HepG2 (cell line): ENCODE measurements around the gene THRAP3. TPM values are rescaled to one million over a fixed set of nuclear protein-coding genes. Genes with fewer than 3 reads are reported as not detected.
A peak's percentile ranks its signal among the peaks of the same experiment; 100 is the strongest.

Experiments
- BCL3 ChIP-seq: sonication (generic); formaldehyde crosslinking; IDR thresholded peaks from 2 replicates; pipeline ENCODE4 v1.5.1; 2020; ENCODE audit warnings: mild to moderate bottlenecking, missing genetic modification reagents, moderate library complexity
- DR1 ChIP-seq: sonication (generic); formaldehyde crosslinking; IDR thresholded peaks from 2 replicates; pipeline ENCODE4 v1.8.0; 2021; ENCODE audit warnings: mild to moderate bottlenecking, missing genetic modification reagents, inconsistent platforms
- HINFP ChIP-seq: sonication (generic); formaldehyde crosslinking; IDR thresholded peaks from 2 replicates; pipeline ENCODE4 v1.4.0; 2020; ENCODE audit warnings: low read depth, mild to moderate bottlenecking, missing genetic modification reagents
- HNRNPLL ChIP-seq: fragments of 200-400 bp; formaldehyde crosslinking; IDR thresholded peaks from 2 replicates; pipeline ENCODE4 v1.6.1; 2017; ENCODE audit warnings: mild to moderate bottlenecking, low read depth, low read length; ENCODE audit not compliant: poor library complexity, severe bottlenecking
- ISL2 ChIP-seq: sonication (generic); formaldehyde crosslinking; IDR thresholded peaks from 2 replicates; pipeline ENCODE4 v1.5.0; 2020; ENCODE audit warnings: missing genetic modification reagents
- JUNB ChIP-seq: sonication (generic); formaldehyde crosslinking; IDR thresholded peaks from 2 replicates; pipeline ENCODE4 v1.8.0; 2022; ENCODE audit warnings: missing genetic modification reagents, mild to moderate bottlenecking, borderline replicate concordance
- KDM5B ChIP-seq: sonication (generic); formaldehyde crosslinking; IDR thresholded peaks from 2 replicates; pipeline ENCODE4 v1.4.0; 2020; ENCODE audit warnings: missing genetic modification reagents, mild to moderate bottlenecking, borderline replicate concordance
- KLF11 ChIP-seq: IDR thresholded peaks from 2 replicates; pipeline ENCODE4 v1.6.1; 2016; ENCODE audit warnings: missing compliant biosample characterization
- MXI1 ChIP-seq: IDR thresholded peaks from 3 replicates; pipeline ENCODE4 v1.6.1; 2012; ENCODE audit warnings: low read depth, low read length, inconsistent platforms, borderline replicate concordance
- NR2F1 ChIP-seq, 2 experiments: fragments of 450-650 bp in 1 of 2; formaldehyde crosslinking in 1 of 2; IDR thresholded peaks; 2 replicates each; pipeline versions ENCODE4 v1.5.0 to v1.6.1; 2016 to 2020; ENCODE audit warnings: mild to moderate bottlenecking in 1 of 2, missing compliant biosample characterization in 1 of 2, missing genetic modification reagents in 1 of 2, moderate library complexity in 1 of 2
- POGK ChIP-seq: sonication (generic); formaldehyde crosslinking; conservative IDR thresholded peaks from 2 replicates; pipeline ENCODE4 v1.8.0; 2022; ENCODE audit warnings: mild to moderate bottlenecking, moderate library complexity, missing genetic modification reagents
- RNF2 ChIP-seq: fragments of 450-650 bp; conservative IDR thresholded peaks from 2 replicates; pipeline ENCODE4 v1.6.1; 2016; ENCODE audit warnings: low read depth
- SALL1 ChIP-seq: sonication (generic); formaldehyde crosslinking; IDR thresholded peaks from 2 replicates; pipeline ENCODE4 v1.8.0; 2022; ENCODE audit warnings: mild to moderate bottlenecking, missing genetic modification reagents
- SIX1 ChIP-seq: sonication (generic); formaldehyde crosslinking; IDR thresholded peaks from 2 replicates; pipeline ENCODE4 v1.4.0; 2020; ENCODE audit warnings: missing genetic modification reagents, borderline replicate concordance
- SMAD9 ChIP-seq: sonication (generic); formaldehyde crosslinking; IDR thresholded peaks from 2 replicates; pipeline ENCODE4 v1.5.1; 2020; ENCODE audit warnings: mild to moderate bottlenecking, missing genetic modification reagents
- TMF1 ChIP-seq: sonication (generic); formaldehyde crosslinking; IDR thresholded peaks from 2 replicates; pipeline ENCODE4 v1.8.1; 2022; ENCODE audit warnings: low read depth, missing genetic modification reagents
- ZHX1 ChIP-seq: sonication (generic); formaldehyde crosslinking; IDR thresholded peaks from 2 replicates; pipeline ENCODE4 v1.8.1; 2022; ENCODE audit warnings: low read depth, mild to moderate bottlenecking, missing genetic modification reagents
- ZNF292 ChIP-seq: sonication (generic); formaldehyde crosslinking; IDR thresholded peaks from 2 replicates; pipeline ENCODE4 v1.8.1; 2022; ENCODE audit warnings: mild to moderate bottlenecking, low read depth, missing genetic modification reagents, borderline replicate concordance
- ZNF34 ChIP-seq: sonication (generic); formaldehyde crosslinking; IDR thresholded peaks from 2 replicates; pipeline ENCODE4 v1.4.0; 2020; ENCODE audit warnings: mild to moderate bottlenecking, missing genetic modification reagents, borderline replicate concordance
- ZNF484 ChIP-seq: sonication (generic); formaldehyde crosslinking; IDR thresholded peaks from 2 replicates; pipeline ENCODE4 v1.5.1; 2020; ENCODE audit warnings: mild to moderate bottlenecking, low read depth, missing genetic modification reagents, borderline replicate concordance
- ZNF816 ChIP-seq: sonication (generic); formaldehyde crosslinking; IDR thresholded peaks from 2 replicates; pipeline ENCODE4 v1.8.0; 2022; ENCODE audit warnings: missing genetic modification reagents, mild to moderate bottlenecking, borderline replicate concordance
- polyA plus RNA-seq, 8 experiments: library from polyadenylated mRNA; depleted of rRNA in 3 of 8; stranded (reverse) in 7 of 8; unstranded in 1 of 8; fragments of >200 nt; fragmentation: Illumina TruSeq in 4 of 8; extraction: Trizol in 4 of 8; gene quantifications; 2 replicates each; pipeline versions ENCODE4 v1.2.1 to v1.2.3, GENCODE V29; 2011 to 2016; ENCODE audit warnings: low read depth in 4 of 8, missing spikeins in 1 of 8, mixed read lengths in 1 of 8; ENCODE audit not compliant: insufficient read depth in 1 of 8
- total RNA-seq, 5 experiments: library from RNA; depleted of rRNA; stranded (reverse); fragments of >200 nt; fragmentation: Illumina TruSeq; extraction: Trizol; gene quantifications; 2 replicates each; pipeline ENCODE4 v1.2.3, GENCODE V29; 2016; ENCODE audit warnings: low read depth in 1 of 5

Gene THRAP3
- total and polyA plus RNA-seq, 2 of the 13 experiments (the other 11 are each of a cell fraction or from before 2014, with no cell fraction given) = 45.0 to 92.6 TPM

- TF ChIP-seq ISL2 (CRISPR knock-in tag) (peak; percentile 25; the same call in 1 of the 2 replicates), NR2F1 (CRISPR knock-in tag; IDR thresholded peaks at IDR 0.05) (no peak), TMF1 (CRISPR knock-in tag) (peak; percentile 74; the same call in 1 of the 2 replicates), DR1 (peak; percentile 76; the same call in 1 of the 2 replicates), HNRNPLL (peak; percentile 91), ZNF816 (CRISPR knock-in tag) (no peak; the same call in 1 of the 2 replicates), SMAD9 (CRISPR knock-in tag) (no peak), KLF11 (peak; percentile 74; the same call in 1 of the 2 replicates), HINFP (peak; percentile 11; the same call in 1 of the 2 replicates), ZNF484 (CRISPR knock-in tag) (no peak), MXI1 (peak; percentile 77; the same call in 2 of the 3 replicates), BCL3 (CRISPR knock-in tag) (peak; percentile 79), JUNB (CRISPR knock-in tag) (no peak), KDM5B (CRISPR knock-in tag) (peak; percentile 92), POGK (CRISPR knock-in tag) (peak; percentile 73), SIX1 (CRISPR knock-in tag) (no peak), SALL1 (CRISPR knock-in tag) (peak; percentile 82), ZNF34 (CRISPR knock-in tag) (0 out of 2 replicates have a peak, but pooled peaks have one; percentile 9), RNF2 (0 out of 2 replicates have a peak, but pooled peaks have one; percentile 46), ZNF292 (CRISPR knock-in tag) (no peak), ZHX1 (CRISPR knock-in tag) (peak; percentile 92)
Observed at GRCh38 chr1:36223996-36224536, at the start of gene THRAP3 (continued).
